ENCODE measurements around the gene ROBO1. TPM values are rescaled to one million over a fixed set of nuclear protein-coding genes. Genes with fewer than 3 reads are reported as not detected.

ROBO1 gene
- total RNA-seq, 1 experiment from 2014 or later, result 67.6 TPM

- BruUV-seq (replicated peaks), result no TSS peak
- TF ChIP-seq CTCF (conservative IDR thresholded peaks at IDR 0.05; ENCODE audit: low read depth, low read length) (no peak), EZH2 (IDR thresholded peaks at IDR 0.05; ENCODE audit: borderline replicate concordance, low read depth, low read length, poor library complexity, severe bottlenecking) (no peak)
- H3K27me3 ChIP-seq (replicated peaks; ENCODE audit: insufficient read depth, low read depth, low read length, poor library complexity), result no peaks in the 10 kb centered on the region
- ChIA-PET CTCF (no interaction called here), POLR2A (ENCODE audit: low non-redundant PET) (no interaction called here)
- intact Hi-C loops (cut with micrococcal nuclease; ENCODE audit: unreplicated experiment), result no loop called here
- H3K4me3 ChIP-seq (ENCODE audit: low read depth, low read length, poor library complexity, severe bottlenecking), result no peak overlapping the region
- H3K36me3 ChIP-seq (ENCODE audit: insufficient read depth, low read length, poor library complexity, severe bottlenecking), result no peaks in the 10 kb centered on the region
- no peak overlapping the region for H3K27ac ChIP-seq (ENCODE audit: low read depth, low read length, poor library complexity, severe bottlenecking)
- no peaks in the 10 kb centered on the region for H3K4me1 ChIP-seq (ENCODE audit: insufficient read depth, low read length, poor library complexity, severe bottlenecking)
- DNase-seq (ENCODE audit: low spot score), result no peak
- H3K9me3 ChIP-seq (ENCODE audit: low read depth, low read length, poor library complexity, severe bottlenecking), result no peaks in the 10 kb centered on the region
Measured at GRCh38 chr3:79424811-79425210, 343.0 kb downstream of the ROBO1 start.

GRCh38 chr3:79423417-79423816, 344.4 kb downstream of the ROBO1 start:
- Histone ChIP-seq H3K27ac (ENCODE audit: low read depth, low read length, poor library complexity, severe bottlenecking) (no peak overlapping the region), H3K27me3 (replicated peaks; ENCODE audit: insufficient read depth, low read depth, low read length, poor library complexity) (no peaks in the 10 kb centered on the region), H3K9me3 (ENCODE audit: low read depth, low read length, poor library complexity, severe bottlenecking) (no peaks in the 10 kb centered on the region), H3K4me3 (ENCODE audit: low read depth, low read length, poor library complexity, severe bottlenecking) (no peak overlapping the region), H3K36me3 (ENCODE audit: insufficient read depth, low read length, poor library complexity, severe bottlenecking) (no peaks in the 10 kb centered on the region), H3K4me1 (ENCODE audit: insufficient read depth, low read length, poor library complexity, severe bottlenecking) (no peaks in the 10 kb centered on the region)
- CTCF ChIA-PET, result no interaction called here
- POLR2A ChIA-PET (ENCODE audit: low non-redundant PET), result no interaction called here
- TF ChIP-seq CTCF (conservative IDR thresholded peaks at IDR 0.05; ENCODE audit: low read depth, low read length) (no peak), EZH2 (IDR thresholded peaks at IDR 0.05; ENCODE audit: borderline replicate concordance, low read depth, low read length, poor library complexity, severe bottlenecking) (no peak)
- DNase-seq (ENCODE audit: low spot score), result no peak
- intact Hi-C loops (cut with micrococcal nuclease; ENCODE audit: unreplicated experiment), result no loop called here
- BruUV-seq (replicated peaks), result no TSS peak

- TF ChIP-seq CTCF (conservative IDR thresholded peaks at IDR 0.05; ENCODE audit: low read depth, low read length) (no peak), EZH2 (IDR thresholded peaks at IDR 0.05; ENCODE audit: borderline replicate concordance, low read depth, low read length, poor library complexity, severe bottlenecking) (no peak)
- Histone ChIP-seq H3K27ac (ENCODE audit: low read depth, low read length, poor library complexity, severe bottlenecking) (no peak overlapping the region), H3K4me3 (ENCODE audit: low read depth, low read length, poor library complexity, severe bottlenecking) (no peak overlapping the region), H3K27me3 (replicated peaks; ENCODE audit: insufficient read depth, low read depth, low read length, poor library complexity) (no peaks in the 10 kb centered on the region), H3K9me3 (ENCODE audit: low read depth, low read length, poor library complexity, severe bottlenecking) (no peaks in the 10 kb centered on the region), H3K4me1 (ENCODE audit: insufficient read depth, low read length, poor library complexity, severe bottlenecking) (no peaks in the 10 kb centered on the region), H3K36me3 (ENCODE audit: insufficient read depth, low read length, poor library complexity, severe bottlenecking) (no peaks in the 10 kb centered on the region)
- ChIA-PET POLR2A (ENCODE audit: low non-redundant PET) (no interaction called here), CTCF (no interaction called here)
- DNase-seq (ENCODE audit: low spot score), result no peak
- BruUV-seq (replicated peaks), result no TSS peak
- intact Hi-C loops (cut with micrococcal nuclease; ENCODE audit: unreplicated experiment), result no loop called here
Measured at GRCh38 chr3:79421273-79421672, 346.5 kb downstream of the ROBO1 start.

Data from A673 (cell line).